Activated naive CD8-positive, alpha-beta T cell treated with anti-CD3 and anti-CD28 coated beads, Interleukin-2, amount 10 ng/mL, durations not matched to agents 7 days and 5 days (primary cell): ENCODE data around the gene WDR64. TPM values are rescaled to one million over a fixed set of nuclear protein-coding genes. Genes with fewer than 3 reads are reported as not detected.
A peak's percentile ranks its signal among the peaks of the same experiment; 100 is the strongest.

Experiments used
- ATAC-seq: fragments of 150-1000 bp; cut with Tn5 transposase; one replicate; pipeline ENCODE4 v1.10.0; 2021; ENCODE audit warnings: low read depth, moderate library complexity
- POLR2A ChIA-PET: fragments of 350-600 bp; sonication (Branson Sonifier 250); formaldehyde crosslinking; loops from one replicate; lab custom pipeline; 2021; ENCODE audit warnings: antibody characterized with exemption; lab: Charles Lee
- DNase-seq: peaks from one replicate; pipeline ENCODE4 v3.0.0; 2021
- H3K27ac Mint-ChIP-seq: one replicate; pipeline ENCODE4 v1.8.0; 2022; ENCODE audit warnings: mild to moderate bottlenecking, mixed read lengths
- H3K27me3 Mint-ChIP-seq: one replicate; pipeline ENCODE4 v1.8.0; 2022; ENCODE audit warnings: mild to moderate bottlenecking, moderate library complexity, mixed read lengths
- H3K36me3 Mint-ChIP-seq: one replicate; pipeline ENCODE4 v1.8.0; 2021; ENCODE audit warnings: mild to moderate bottlenecking, mixed read lengths
- H3K4me1 Mint-ChIP-seq: one replicate; pipeline ENCODE4 v1.8.0; 2021; ENCODE audit warnings: mixed read lengths
- H3K4me3 Mint-ChIP-seq: one replicate; pipeline ENCODE4 v1.8.0; 2022; ENCODE audit warnings: mild to moderate bottlenecking, moderate library complexity, mixed read lengths
- H3K9me3 Mint-ChIP-seq: one replicate; pipeline ENCODE4 v1.8.0; 2021; ENCODE audit warnings: mixed read lengths
- total RNA-seq, 2 experiments: library from RNA; stranded (reverse); gene quantifications; one replicate each; pipeline ENCODE4 v1.2.3, GENCODE V29; 2021

WDR64 gene
- total RNA-seq, 2 experiments from 2014 or later = 0.58 to 0.99 TPM

- Mint-ChIP-seq H3K4me3 (peak overlapping the region; percentile 95), H3K27me3 (no peaks in the 10 kb centered on the region), H3K9me3 (peaks cover 5% of the 10 kb centered on the region), H3K36me3 (peaks cover 24% of the 10 kb centered on the region), H3K27ac (no peak overlapping the region), H3K4me1 (peaks cover 27% of the 10 kb centered on the region)
- no peak for ATAC-seq
- POLR2A ChIA-PET = no interaction called here
- DNase-seq = no peak
Measured at GRCh38 chr1:241637604-241638003, 14.5 kb upstream of the WDR64 start.

GRCh38 chr1:241638099-241638682 is 13.9 kb upstream of the WDR64 start:
- H3K36me3 Mint-ChIP-seq = peaks cover 24% of the 10 kb centered on the region
- no peaks in the 10 kb centered on the region for H3K27me3 Mint-ChIP-seq
- DNase-seq = no peak
- peak overlapping the region; percentile 95 for H3K4me3 Mint-ChIP-seq
- POLR2A ChIA-PET = no interaction called here
- no peak for ATAC-seq
- H3K27ac Mint-ChIP-seq = peak overlapping the region; percentile 81
- H3K4me1 Mint-ChIP-seq = peaks cover 27% of the 10 kb centered on the region
- peaks cover 5% of the 10 kb centered on the region for H3K9me3 Mint-ChIP-seq

- H3K27me3 Mint-ChIP-seq = no peaks in the 10 kb centered on the region
- H3K9me3 Mint-ChIP-seq = peaks cover 5% of the 10 kb centered on the region
- POLR2A ChIA-PET = no interaction called here
- peaks cover 22% of the 10 kb centered on the region for H3K36me3 Mint-ChIP-seq
- H3K4me1 Mint-ChIP-seq = peaks cover 29% of the 10 kb centered on the region
- DNase-seq = no peak
- peak overlapping the region; percentile 93 for H3K27ac Mint-ChIP-seq
- peak overlapping the region; percentile 95 for H3K4me3 Mint-ChIP-seq
- no peak for ATAC-seq
Measured at GRCh38 chr1:241638909-241639622, 13.0 kb upstream of the WDR64 start.

- POLR2A ChIA-PET = interaction anchor here (0.9 to 2.5 kb wide), 7 partner anchors 12 to 210 kb away, joined by 3 to 21 read pairs (median 4); partner anchors contain the start of gene FH
- DNase-seq (no peak), ATAC-seq (peak; percentile 24)
- Mint-ChIP-seq H3K36me3 (peaks cover 17% of the 10 kb centered on the region), H3K4me1 (peaks cover 29% of the 10 kb centered on the region), H3K4me3 (peak overlapping the region; percentile 95), H3K27me3 (no peaks in the 10 kb centered on the region), H3K9me3 (peaks cover 5% of the 10 kb centered on the region), H3K27ac (peak overlapping the region; percentile 93)
Measured at GRCh38 chr1:241639623-241640148, 12.4 kb upstream of the WDR64 start.

GRCh38 chr1:241640149-241640866 is 11.8 kb upstream of the WDR64 start, which contains the start of the genes CHML and OPN3:
Gene CHML (minus strand): TSS chr1:241640369. CDS start chr1:241635766, 4,603 bp downstream.
Gene OPN3 (minus strand): TSS chr1:241640369. CDS start chr1:241640254, 115 bp downstream.
- peaks cover 5% of the 10 kb centered on the region for H3K9me3 Mint-ChIP-seq
- H3K4me1 Mint-ChIP-seq = peaks cover 29% of the 10 kb centered on the region
- peak within 1 kb of the TSS; percentile 93 for H3K27ac Mint-ChIP-seq
- POLR2A ChIA-PET = interaction anchor here (0.6 to 2.5 kb wide), 11 partner anchors 13 to 211 kb away, joined by 3 to 21 read pairs (median 4); partner anchors contain the start of genes EXO1 and FH
- peak; percentile 97 for ATAC-seq
- H3K27me3 Mint-ChIP-seq = no peaks in the 10 kb centered on the region
- DNase-seq = peak; percentile 99
- H3K4me3 Mint-ChIP-seq = peak within 1 kb of the TSS; percentile 95
- peaks cover 11% of the 10 kb centered on the region for H3K36me3 Mint-ChIP-seq

- H3K4me1 Mint-ChIP-seq = peaks cover 29% of the 10 kb centered on the region
- peak overlapping the region; percentile 84 for H3K27ac Mint-ChIP-seq
- H3K4me3 Mint-ChIP-seq = peak overlapping the region; percentile 74
- H3K36me3 Mint-ChIP-seq = peaks cover 7% of the 10 kb centered on the region
- no peaks in the 10 kb centered on the region for H3K27me3 Mint-ChIP-seq
- DNase-seq = no peak
- POLR2A ChIA-PET = interaction anchor here (0.8 to 2.5 kb wide), 10 partner anchors 13 to 209 kb away, joined by 3 to 21 read pairs (median 4); partner anchors contain the start of genes EXO1 and FH
- H3K9me3 Mint-ChIP-seq = peaks cover 5% of the 10 kb centered on the region
- no peak for ATAC-seq
Measured at GRCh38 chr1:241640867-241641622, 11.0 kb upstream of the WDR64 start.

GRCh38 chr1:241641773-241642592 is 10.1 kb upstream of the WDR64 start:
- Mint-ChIP-seq H3K4me1 (peaks cover 23% of the 10 kb centered on the region), H3K27me3 (no peaks in the 10 kb centered on the region), H3K4me3 (no peak overlapping the region), H3K27ac (no peak overlapping the region), H3K9me3 (peaks cover 5% of the 10 kb centered on the region), H3K36me3 (peaks cover 2% of the 10 kb centered on the region)
- POLR2A ChIA-PET = interaction anchor here (2.5 kb wide), 1 partner anchor 35 kb away, joined by 21 read pairs; no protein-coding TSS in a partner anchor
- ATAC-seq = no peak
- no peak for DNase-seq

- H3K27me3 Mint-ChIP-seq = no peaks in the 10 kb centered on the region
- POLR2A ChIA-PET = no interaction called here
- no peak overlapping the region for H3K27ac Mint-ChIP-seq
- ATAC-seq (no peak), DNase-seq (no peak)
- H3K9me3 Mint-ChIP-seq = peaks cover 5% of the 10 kb centered on the region
- H3K4me1 Mint-ChIP-seq = peaks cover 19% of the 10 kb centered on the region
- H3K4me3 Mint-ChIP-seq = no peak overlapping the region
- H3K36me3 Mint-ChIP-seq = no peaks in the 10 kb centered on the region
Measured at GRCh38 chr1:241642593-241642944, 9.5 kb upstream of the WDR64 start.

GRCh38 chr1:241644259-241644658 is 7.8 kb upstream of the WDR64 start:
- no peaks in the 10 kb centered on the region for H3K27me3 Mint-ChIP-seq
- DNase-seq (no peak), ATAC-seq (no peak)
- POLR2A ChIA-PET = no interaction called here
- peaks cover 6% of the 10 kb centered on the region for H3K4me1 Mint-ChIP-seq
- no peaks in the 10 kb centered on the region for H3K36me3 Mint-ChIP-seq
- peaks cover 5% of the 10 kb centered on the region for H3K9me3 Mint-ChIP-seq
- H3K4me3 Mint-ChIP-seq = no peak overlapping the region
- H3K27ac Mint-ChIP-seq = no peak overlapping the region

GRCh38 chr1:241645199-241645598 is 6.9 kb upstream of the WDR64 start:
- no peaks in the 10 kb centered on the region for H3K27me3 Mint-ChIP-seq
- no peak overlapping the region for H3K27ac Mint-ChIP-seq
- H3K4me3 Mint-ChIP-seq = no peak overlapping the region
- H3K36me3 Mint-ChIP-seq = no peaks in the 10 kb centered on the region
- H3K4me1 Mint-ChIP-seq = peaks cover 6% of the 10 kb centered on the region
- no peak for DNase-seq
- ATAC-seq = no peak
- POLR2A ChIA-PET = no interaction called here
- peaks cover 7% of the 10 kb centered on the region for H3K9me3 Mint-ChIP-seq

- no peak overlapping the region for H3K4me3 Mint-ChIP-seq
- no peaks in the 10 kb centered on the region for H3K36me3 Mint-ChIP-seq
- ATAC-seq (no peak), DNase-seq (no peak)
- POLR2A ChIA-PET = no interaction called here
- peaks cover 7% of the 10 kb centered on the region for H3K9me3 Mint-ChIP-seq
- H3K27me3 Mint-ChIP-seq = no peaks in the 10 kb centered on the region
- peaks cover 2% of the 10 kb centered on the region for H3K4me1 Mint-ChIP-seq
- H3K27ac Mint-ChIP-seq = no peak overlapping the region
Measured at GRCh38 chr1:241646201-241646600, 5.9 kb upstream of the WDR64 start.

- POLR2A ChIA-PET = no interaction called here
- no peak for DNase-seq
- H3K27ac Mint-ChIP-seq = no peak overlapping the region
- ATAC-seq = no peak
- H3K4me3 Mint-ChIP-seq = no peak overlapping the region
- no peaks in the 10 kb centered on the region for H3K36me3 Mint-ChIP-seq
- H3K9me3 Mint-ChIP-seq = peaks cover 2% of the 10 kb centered on the region
- no peaks in the 10 kb centered on the region for H3K27me3 Mint-ChIP-seq
- peaks cover 2% of the 10 kb centered on the region for H3K4me1 Mint-ChIP-seq
Measured at GRCh38 chr1:241647658-241648057, 4.4 kb upstream of the WDR64 start.
